ENCODE data around the gene UNC13A. TPM values are rescaled to one million over a fixed set of nuclear protein-coding genes. Genes with fewer than 3 reads are reported as not detected.

Gene UNC13A
- total and polyA plus RNA-seq, 2 of the 13 experiments (the other 11 are each of a cell fraction or from before 2014, with no cell fraction given): 0.11 to 0.45 TPM

GRCh38 chr19:17625980-17626379 is 62.2 kb downstream of the UNC13A start:
- no peaks in the 10 kb centered on the region for H4K20me1 ChIP-seq (ENCODE audit: insufficient read depth, low read length)
- intact Hi-C loops (cut with micrococcal nuclease; ENCODE audit: unreplicated experiment) (no loop called here), in situ Hi-C loops (cut with HindIII; ENCODE audit: extremely low pct_ligation_motif_present, low pct_unique_long_range_greater_than_20kb) (no loop called here)
- H3K27me3 ChIP-seq (ENCODE audit: control insufficient read depth in 1 of 2, insufficient read depth in 2 of 2, low read length in 2 of 2): peaks cover 0 to 6% of the 10 kb centered on the region in 2 experiments; a peak in 1 of 5 replicates
- FAIRE-seq (no peak), ATAC-seq (no peak), DNase-seq (ENCODE audit: low spot score) (no peak)
- H3K79me2 ChIP-seq (ENCODE audit: insufficient read depth, low read length): no peaks in the 10 kb centered on the region
- POLR2A ChIA-PET: no interaction called here
- no peak overlapping the region for H3K4me2 ChIP-seq (ENCODE audit: low read depth, low read length)
- no TSS peak for BruUV-seq (replicated peaks)
- H3K9me3 ChIP-seq (ENCODE audit: low read length): no peaks in the 10 kb centered on the region
- no peak overlapping the region for H2AFZ ChIP-seq (ENCODE audit: low read length)
- CTCF ChIA-PET (ENCODE audit: low intra/inter-chr PET ratio, low total read pairs): no interaction called here
- H3K36me3 ChIP-seq (replicated peaks in 1 of 2; ENCODE audit: control insufficient read depth in 1 of 2, insufficient read depth in 2 of 2, low read length in 2 of 2): no peaks in the 10 kb centered on the region
- H3K4me3 ChIP-seq (replicated peaks in 1 of 3; ENCODE audit: insufficient read depth in 1 of 3, low read depth in 2 of 3, low read length in 3 of 3): no peak overlapping the region
- H3K9ac ChIP-seq (ENCODE audit: insufficient read depth, low read depth, low read length): no peak overlapping the region
- 7% methylated on average over 2 of the region's 2 CpGs for WGBS (ENCODE audit: low lambda C conversion rate)
- no peak overlapping the region for H3K27ac ChIP-seq (ENCODE audit: extremely low read length, insufficient read depth, low read length)
- no peaks in the 10 kb centered on the region for H3K4me1 ChIP-seq (ENCODE audit: insufficient read depth, low read length)
- no peak for TF ChIP-seq ZNF343 (CRISPR knock-in tag; IDR thresholded peaks at IDR 0.05)
- no peak for TF ChIP-seq ZFYVE20 (CRISPR knock-in tag; IDR thresholded peaks at IDR 0.05; ENCODE audit: borderline replicate concordance, low read depth)
- no peak for TF ChIP-seq ZMAT3 (CRISPR knock-in tag; conservative IDR thresholded peaks at IDR 0.05)
- no peak for TF ChIP-seq ZKSCAN1 (IDR thresholded peaks at IDR 0.05; ENCODE audit: low read length)
- TF ChIP-seq, protein P1, sequence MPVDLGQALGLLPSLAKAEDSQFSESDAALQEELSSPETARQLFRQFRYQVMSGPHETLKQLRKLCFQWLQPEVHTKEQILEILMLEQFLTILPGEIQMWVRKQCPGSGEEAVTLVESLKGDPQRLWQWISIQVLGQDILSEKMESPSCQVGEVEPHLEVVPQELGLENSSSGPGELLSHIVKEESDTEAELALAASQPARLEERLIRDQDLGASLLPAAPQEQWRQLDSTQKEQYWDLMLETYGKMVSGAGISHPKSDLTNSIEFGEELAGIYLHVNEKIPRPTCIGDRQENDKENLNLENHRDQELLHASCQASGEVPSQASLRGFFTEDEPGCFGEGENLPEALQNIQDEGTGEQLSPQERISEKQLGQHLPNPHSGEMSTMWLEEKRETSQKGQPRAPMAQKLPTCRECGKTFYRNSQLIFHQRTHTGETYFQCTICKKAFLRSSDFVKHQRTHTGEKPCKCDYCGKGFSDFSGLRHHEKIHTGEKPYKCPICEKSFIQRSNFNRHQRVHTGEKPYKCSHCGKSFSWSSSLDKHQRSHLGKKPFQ (CRISPR knock-in tag; IDR thresholded peaks at IDR 0.05; ENCODE audit: insufficient replicate concordance): no peak
- TF ChIP-seq TOE1 (CRISPR knock-in tag; IDR thresholded peaks at IDR 0.05): no peak
- no peak for TF ChIP-seq CBX2 (IDR thresholded peaks at IDR 0.05; ENCODE audit: low read depth, low read length)
- TF ChIP-seq CBX2 (CRISPR knock-in tag; IDR thresholded peaks at IDR 0.05; ENCODE audit: low read depth): no peak
- no peak for TF ChIP-seq ZNF543 (CRISPR knock-in tag; IDR thresholded peaks at IDR 0.05)
- TF ChIP-seq REST (IDR thresholded peaks at IDR 0.05; ENCODE audit: borderline replicate concordance in 1 of 2, low read depth in 1 of 2, low read length in 2 of 2): no peak
- no peak for TF ChIP-seq ZNF30 (CRISPR knock-in tag; IDR thresholded peaks at IDR 0.05)
- no peak for TF ChIP-seq MLLT10 (CRISPR knock-in tag; IDR thresholded peaks at IDR 0.05)
- TF ChIP-seq ZNF619 (CRISPR knock-in tag; IDR thresholded peaks at IDR 0.05): no peak

All from HepG2 (cell line).